Measurements from ENCODE around the gene S1PR4. TPM values are rescaled to one million over a fixed set of nuclear protein-coding genes. Genes with fewer than 3 reads are reported as not detected.

S1PR4 gene
- total and polyA plus RNA-seq, 2 of the 13 experiments (the other 11 are each of a cell fraction or from before 2014, with no cell fraction given), result 0.07 to 0.09 TPM

DNA sequence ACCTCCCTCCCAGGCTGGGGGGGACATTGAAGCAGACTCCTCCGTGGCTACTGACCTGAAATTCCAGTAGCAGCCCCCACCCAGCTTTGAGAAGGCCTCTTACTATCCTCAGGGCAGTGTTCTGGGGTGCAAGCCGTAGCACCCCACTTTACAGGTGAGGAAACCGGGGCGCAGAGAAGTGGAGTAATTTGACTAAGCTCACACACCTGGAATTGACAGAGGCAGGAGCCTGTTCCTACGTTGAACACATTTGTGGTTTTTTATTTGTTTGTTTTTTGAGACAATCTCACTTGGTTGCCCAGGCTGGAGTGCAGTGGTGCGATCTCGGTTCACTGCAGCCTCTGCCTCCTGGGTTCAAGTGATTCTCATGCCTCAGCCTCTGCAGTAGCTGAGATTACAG is 14.6 kb upstream of the S1PR4 start:
- DNase-seq (ENCODE audit: low spot score), result no peak
- Histone ChIP-seq H3K36me3 (replicated peaks in 1 of 2; ENCODE audit: control insufficient read depth in 1 of 2, insufficient read depth in 2 of 2, low read length in 2 of 2) (no peaks in the 10 kb centered on the region), H3K27ac (ENCODE audit: extremely low read length, insufficient read depth, low read length) (no peak overlapping the region), H3K4me1 (ENCODE audit: insufficient read depth, low read length) (no peaks in the 10 kb centered on the region), H3K4me2 (ENCODE audit: low read depth, low read length) (no peak overlapping the region), H2AFZ (ENCODE audit: low read length) (no peak overlapping the region), H3K4me3 (replicated peaks in 1 of 3; ENCODE audit: insufficient read depth in 1 of 3, low read depth in 2 of 3, low read length in 3 of 3) (no peak overlapping the region), H3K79me2 (ENCODE audit: insufficient read depth, low read length) (no peaks in the 10 kb centered on the region), H3K27me3 (ENCODE audit: control insufficient read depth in 1 of 2, insufficient read depth in 2 of 2, low read length in 2 of 2) (no peaks in the 10 kb centered on the region), H4K20me1 (ENCODE audit: insufficient read depth, low read length) (no peaks in the 10 kb centered on the region), H3K9ac (ENCODE audit: insufficient read depth, low read depth, low read length) (no peak overlapping the region), H3K9me3 (ENCODE audit: low read length) (no peaks in the 10 kb centered on the region)
- POLR2A ChIA-PET, result interaction anchor here (0.6 kb wide), 1 partner anchor 188 kb away, joined by 3 read pairs; no protein-coding TSS in a partner anchor
- intact Hi-C loops (cut with micrococcal nuclease; ENCODE audit: unreplicated experiment), result loop anchor here (1.0 kb wide), 1 partner anchor 35 kb away; no protein-coding TSS in a partner anchor
- no peak for TF ChIP-seq ZNF775 (CRISPR knock-in tag; IDR thresholded peaks at IDR 0.05; ENCODE audit: borderline replicate concordance)
- TF ChIP-seq, protein P1, sequence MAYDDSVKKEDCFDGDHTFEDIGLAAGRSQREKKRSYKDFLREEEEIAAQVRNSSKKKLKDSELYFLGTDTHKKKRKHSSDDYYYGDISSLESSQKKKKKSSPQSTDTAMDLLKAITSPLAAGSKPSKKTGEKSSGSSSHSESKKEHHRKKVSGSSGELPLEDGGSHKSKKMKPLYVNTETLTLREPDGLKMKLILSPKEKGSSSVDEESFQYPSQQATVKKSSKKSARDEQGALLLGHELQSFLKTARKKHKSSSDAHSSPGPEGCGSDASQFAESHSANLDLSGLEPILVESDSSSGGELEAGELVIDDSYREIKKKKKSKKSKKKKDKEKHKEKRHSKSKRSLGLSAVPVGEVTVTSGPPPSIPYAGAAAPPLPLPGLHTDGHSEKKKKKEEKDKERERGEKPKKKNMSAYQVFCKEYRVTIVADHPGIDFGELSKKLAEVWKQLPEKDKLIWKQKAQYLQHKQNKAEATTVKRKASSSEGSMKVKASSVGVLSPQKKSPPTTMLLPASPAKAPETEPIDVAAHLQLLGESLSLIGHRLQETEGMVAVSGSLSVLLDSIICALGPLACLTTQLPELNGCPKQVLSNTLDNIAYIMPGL (CRISPR knock-in tag; IDR thresholded peaks at IDR 0.05; ENCODE audit: borderline replicate concordance in 1 of 2, low read depth in 1 of 2), result no peak
- TF ChIP-seq, protein P2, sequence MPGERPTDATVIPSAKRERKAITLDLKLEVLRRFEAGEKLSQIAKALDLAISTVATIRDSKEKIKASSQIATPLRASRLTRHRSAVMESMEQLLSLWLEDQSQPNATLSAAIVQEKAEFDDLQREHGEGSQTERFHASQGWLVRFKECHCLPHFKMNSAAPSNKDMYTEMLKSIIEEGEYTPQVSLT (CRISPR knock-in tag; IDR thresholded peaks at IDR 0.05; ENCODE audit: borderline replicate concordance, low read depth), result no peak
- no peak for TF ChIP-seq ZNF567 (CRISPR knock-in tag; IDR thresholded peaks at IDR 0.05; ENCODE audit: borderline replicate concordance)
- no peak for TF ChIP-seq ZNF616 (CRISPR knock-in tag; IDR thresholded peaks at IDR 0.05; ENCODE audit: low read depth)
- no peak for TF ChIP-seq PRPF4 (IDR thresholded peaks at IDR 0.05; ENCODE audit: low read depth, low read length, poor library complexity, severe bottlenecking)
- no peak for TF ChIP-seq GATAD2A (CRISPR knock-in tag; IDR thresholded peaks at IDR 0.05)
- no peak for TF ChIP-seq ZFP82 (CRISPR knock-in tag; IDR thresholded peaks at IDR 0.05; ENCODE audit: borderline replicate concordance)
- TF ChIP-seq, protein P3, sequence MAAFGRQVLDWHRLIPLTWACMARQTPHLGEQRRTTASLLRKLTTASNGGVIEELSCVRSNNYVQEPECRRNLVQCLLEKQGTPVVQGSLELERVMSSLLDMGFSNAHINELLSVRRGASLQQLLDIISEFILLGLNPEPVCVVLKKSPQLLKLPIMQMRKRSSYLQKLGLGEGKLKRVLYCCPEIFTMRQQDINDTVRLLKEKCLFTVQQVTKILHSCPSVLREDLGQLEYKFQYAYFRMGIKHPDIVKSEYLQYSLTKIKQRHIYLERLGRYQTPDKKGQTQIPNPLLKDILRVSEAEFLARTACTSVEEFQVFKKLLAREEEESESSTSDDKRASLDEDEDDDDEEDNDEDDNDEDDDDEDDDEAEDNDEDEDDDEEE (CRISPR knock-in tag; IDR thresholded peaks at IDR 0.05), result no peak
- TF ChIP-seq IRF2 (CRISPR knock-in tag; IDR thresholded peaks at IDR 0.05), result no peak
- TF ChIP-seq, protein P4, sequence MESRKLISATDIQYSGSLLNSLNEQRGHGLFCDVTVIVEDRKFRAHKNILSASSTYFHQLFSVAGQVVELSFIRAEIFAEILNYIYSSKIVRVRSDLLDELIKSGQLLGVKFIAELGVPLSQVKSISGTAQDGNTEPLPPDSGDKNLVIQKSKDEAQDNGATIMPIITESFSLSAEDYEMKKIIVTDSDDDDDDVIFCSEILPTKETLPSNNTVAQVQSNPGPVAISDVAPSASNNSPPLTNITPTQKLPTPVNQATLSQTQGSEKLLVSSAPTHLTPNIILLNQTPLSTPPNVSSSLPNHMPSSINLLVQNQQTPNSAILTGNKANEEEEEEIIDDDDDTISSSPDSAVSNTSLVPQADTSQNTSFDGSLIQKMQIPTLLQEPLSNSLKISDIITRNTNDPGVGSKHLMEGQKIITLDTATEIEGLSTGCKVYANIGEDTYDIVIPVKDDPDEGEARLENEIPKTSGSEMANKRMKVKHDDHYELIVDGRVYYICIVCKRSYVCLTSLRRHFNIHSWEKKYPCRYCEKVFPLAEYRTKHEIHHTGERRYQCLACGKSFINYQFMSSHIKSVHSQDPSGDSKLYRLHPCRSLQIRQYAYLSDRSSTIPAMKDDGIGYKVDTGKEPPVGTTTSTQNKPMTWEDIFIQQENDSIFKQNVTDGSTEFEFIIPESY (CRISPR knock-in tag; IDR thresholded peaks at IDR 0.05), result no peak
- TF ChIP-seq TARDBP (CRISPR knock-in tag; IDR thresholded peaks at IDR 0.05), result no peak
- no peak for TF ChIP-seq HOXA7 (CRISPR knock-in tag; IDR thresholded peaks at IDR 0.05)
- no peak for TF ChIP-seq ZNF160 (CRISPR knock-in tag; IDR thresholded peaks at IDR 0.05)
- no peak for TF ChIP-seq PAWR (CRISPR knock-in tag; IDR thresholded peaks at IDR 0.05; ENCODE audit: borderline replicate concordance)
- TF ChIP-seq PRMT3 (CRISPR knock-in tag; IDR thresholded peaks at IDR 0.05; ENCODE audit: borderline replicate concordance, low read depth), result no peak
- BruUV-seq (replicated peaks), result no TSS peak
- no peak for FAIRE-seq
- 23% methylated on average over 6 of the region's 7 CpGs for WGBS (ENCODE audit: low lambda C conversion rate)
- CTCF ChIA-PET (ENCODE audit: low intra/inter-chr PET ratio, low total read pairs), result interaction anchor here (1.0 to 2.5 kb wide), 5 partner anchors 17 to 213 kb away, joined by 3 to 26 read pairs (median 5); no protein-coding TSS in a partner anchor
- in situ Hi-C loops (cut with HindIII; ENCODE audit: extremely low pct_ligation_motif_present, low pct_unique_long_range_greater_than_20kb), result loop anchor here (10.0 kb wide), 1 partner anchor 209 kb away; no protein-coding TSS in a partner anchor
- no peak for ATAC-seq

Measured in HepG2 (cell line).